Measurements from ENCODE around the gene TLE6. TPM values are rescaled to one million over a fixed set of nuclear protein-coding genes. Genes with fewer than 3 reads are reported as not detected.

Gene TLE6
- total and polyA plus RNA-seq, 2 of the 13 experiments (the other 11 are each of a cell fraction or from before 2014, with no cell fraction given) = 0.24 to 5.5 TPM

- peak; percentile 35; the same call in 1 of the 2 replicates for TF ChIP-seq PATZ1 (CRISPR knock-in tag; IDR thresholded peaks at IDR 0.05)
- TF ChIP-seq MTERF4 (CRISPR knock-in tag; IDR thresholded peaks at IDR 0.05) = no peak
- no peak for TF ChIP-seq TBP (CRISPR knock-in tag; IDR thresholded peaks at IDR 0.05)
- TF ChIP-seq ZNF10 (CRISPR knock-in tag; IDR thresholded peaks at IDR 0.05; ENCODE audit: borderline replicate concordance, low read depth) = no peak
- TF ChIP-seq ZNF121 (CRISPR knock-in tag; IDR thresholded peaks at IDR 0.05) = no peak
- no peak for TF ChIP-seq ZMYM2 (CRISPR knock-in tag; IDR thresholded peaks at IDR 0.05)
- no peak for TF ChIP-seq ZNF616 (CRISPR knock-in tag; IDR thresholded peaks at IDR 0.05; ENCODE audit: low read depth)
- no peak for TF ChIP-seq ELK4 (CRISPR knock-in tag; IDR thresholded peaks at IDR 0.05; ENCODE audit: borderline replicate concordance)
- no peak for TF ChIP-seq NFYC (CRISPR knock-in tag; IDR thresholded peaks at IDR 0.05)
- no peak for TF ChIP-seq ZNF234 (CRISPR knock-in tag; conservative IDR thresholded peaks at IDR 0.05)
- TF ChIP-seq NFKBIZ (CRISPR knock-in tag; IDR thresholded peaks at IDR 0.05) = no peak
- no peak for TF ChIP-seq ZNF781 (CRISPR knock-in tag; IDR thresholded peaks at IDR 0.05; ENCODE audit: borderline replicate concordance, not compliant biosample characterization)
- no peak for TF ChIP-seq MXD1 (CRISPR knock-in tag; IDR thresholded peaks at IDR 0.05)
- TF ChIP-seq ZNF546 (CRISPR knock-in tag; conservative IDR thresholded peaks at IDR 0.05) = no peak
- TF ChIP-seq SRSF9 (IDR thresholded peaks at IDR 0.05; ENCODE audit: borderline replicate concordance, insufficient read depth, low read depth, low read length, poor library complexity, severe bottlenecking) = no peak
- no peak for TF ChIP-seq USF2 (IDR thresholded peaks at IDR 0.05; ENCODE audit: low read depth, low read length)
- no peak for TF ChIP-seq USF2 (CRISPR knock-in tag; IDR thresholded peaks at IDR 0.05; ENCODE audit: borderline replicate concordance)
- TF ChIP-seq MAZ (IDR thresholded peaks at IDR 0.05; ENCODE audit: borderline replicate concordance, low read depth, low read length) = 0 out of 2 replicates have a peak, but pooled peaks have one; percentile 32
- no peak for TF ChIP-seq MAZ (CRISPR knock-in tag; IDR thresholded peaks at IDR 0.05; ENCODE audit: low read depth)
- TF ChIP-seq LRRFIP1 (CRISPR knock-in tag; conservative IDR thresholded peaks at IDR 0.05) = no peak
These were observed 15.2 kb upstream of the TLE6 start (continued) for GRCh38 chr19:2962018-2962670.

All from HepG2 (cell line).